Measurements from ENCODE around the gene DEFB129.
"Not testable (repeated sequence)": the region's sequence is repeated elsewhere in the genome, so short reads cannot be mapped to it uniquely, and the experiment has no call there.

- not testable (repeated sequence) for TF ChIP-seq CTCF, EP300 (IDR thresholded peaks at IDR 0.05)
Measured at GRCh38 chr20:225879-226278, 1.2 kb upstream of the DEFB129 start.
